HG02981 (cell line): ENCODE results near the gene EIPR1.

ENCODE experiments used
- ATAC-seq: cut with Tn5 transposase; IDR thresholded peaks from one replicate; pipeline ENCODE4 v1.9.1; 2021; ENCODE audit warnings: mild to moderate bottlenecking, moderate library complexity; ENCODE audit not compliant: unreplicated experiment

Gene EIPR1

GRCh38 chr2:3325458-3326181 lies 52.0 kb downstream of the EIPR1 start:
- ATAC-seq = no peak

- ATAC-seq = no peak
Measured at GRCh38 chr2:3324404-3325281, 53.0 kb downstream of the EIPR1 start.

- no peak for ATAC-seq
Measured at GRCh38 chr2:3324036-3324386, 53.6 kb downstream of the EIPR1 start.

GRCh38 chr2:3323360-3324035 lies 54.1 kb downstream of the EIPR1 start:
- no peak for ATAC-seq

GRCh38 chr2:3322311-3322970 lies 55.2 kb downstream of the EIPR1 start:
- no peak for ATAC-seq

GRCh38 chr2:3321825-3322224 lies 55.8 kb downstream of the EIPR1 start:
- no peak for ATAC-seq

GRCh38 chr2:3320910-3321605 lies 56.6 kb downstream of the EIPR1 start:
- no peak for ATAC-seq

GRCh38 chr2:3319745-3320566 lies 57.7 kb downstream of the EIPR1 start:
- no peak for ATAC-seq

- ATAC-seq = no peak
Measured at GRCh38 chr2:3319134-3319533, 58.5 kb downstream of the EIPR1 start.

GRCh38 chr2:3317871-3318590 lies 59.6 kb downstream of the EIPR1 start:
- no peak for ATAC-seq

GRCh38 chr2:3317277-3317685 lies 60.3 kb downstream of the EIPR1 start:
- ATAC-seq = no peak

- ATAC-seq = no peak
Measured at GRCh38 chr2:3316456-3317276, 61.0 kb downstream of the EIPR1 start.

- ATAC-seq = no peak
Measured at GRCh38 chr2:3314626-3315025, 63.0 kb downstream of the EIPR1 start.

- no peak for ATAC-seq
Measured at GRCh38 chr2:3313781-3314375, 63.7 kb downstream of the EIPR1 start.

GRCh38 chr2:3312576-3313345 lies 64.9 kb downstream of the EIPR1 start:
- no peak for ATAC-seq

GRCh38 chr2:3311601-3312000 lies 66.0 kb downstream of the EIPR1 start:
- ATAC-seq = no peak
